Trophoblast cell (in vitro differentiated cells and primary cell): ENCODE results near the gene ZFP36L2.
A peak's percentile ranks its signal among the peaks of the same experiment; 100 is the strongest.

Experiments used
- DNase-seq, 2 donors: peaks; one replicate each; pipeline ENCODE4 v3.0.0-alpha.2; 2016
- H2AFZ ChIP-seq: 2 replicates; pipeline ENCODE4 v1.6.1; 2013; ENCODE audit warnings: low read length, moderate library complexity, mild to moderate bottlenecking; ENCODE audit not compliant: insufficient read depth, poor library complexity
- H2AK5ac ChIP-seq: 2 replicates; pipeline ENCODE4 v1.6.1; 2013; ENCODE audit warnings: mild to moderate bottlenecking, low read length
- H2BK120ac ChIP-seq: 2 replicates; pipeline ENCODE4 v1.6.1; 2013; ENCODE audit warnings: low read length, mild to moderate bottlenecking, moderate library complexity; ENCODE audit not compliant: insufficient read depth, poor library complexity
- H2BK12ac ChIP-seq: 2 replicates; pipeline ENCODE4 v1.6.1; 2013; ENCODE audit warnings: mild to moderate bottlenecking, low read length, moderate library complexity
- H2BK5ac ChIP-seq: 2 replicates; pipeline ENCODE4 v1.6.1; 2013; ENCODE audit warnings: low read length, low read depth, moderate library complexity, mild to moderate bottlenecking; ENCODE audit not compliant: poor library complexity
- H3K14ac ChIP-seq: 2 replicates; pipeline ENCODE4 v1.6.1; 2013; ENCODE audit warnings: mild to moderate bottlenecking, low read length
- H3K18ac ChIP-seq: 2 replicates; pipeline ENCODE4 v1.6.1; 2013; ENCODE audit warnings: mild to moderate bottlenecking, low read length
- H3K23ac ChIP-seq: 2 replicates; pipeline ENCODE4 v1.6.1; 2013; ENCODE audit warnings: low read length
- H3K27ac ChIP-seq: 2 replicates; pipeline ENCODE4 v1.5.1; 2013; ENCODE audit warnings: low read depth, mild to moderate bottlenecking, inconsistent platforms, low read length, moderate library complexity
- H3K27me3 ChIP-seq: 2 replicates; pipeline ENCODE4 v1.6.1; 2013; ENCODE audit warnings: inconsistent platforms, mild to moderate bottlenecking, low read length, moderate library complexity; ENCODE audit not compliant: insufficient read depth
- H3K36me3 ChIP-seq, 2 experiments: 1 replicate in 1 of 2; 2 replicates in 1 of 2; pipeline ENCODE4 v1.6.1; 2013; ENCODE audit warnings: low read length in 2 of 2, mild to moderate bottlenecking in 2 of 2, moderate library complexity in 1 of 2; ENCODE audit not compliant: insufficient read depth in 2 of 2, control insufficient read depth in 1 of 2
- H3K4ac ChIP-seq: 2 replicates; pipeline ENCODE4 v1.6.1; 2013; ENCODE audit warnings: low read depth, mild to moderate bottlenecking, low read length, moderate library complexity
- H3K4me1 ChIP-seq, 2 experiments: 1 replicate in 1 of 2; 2 replicates in 1 of 2; pipeline ENCODE4 v1.6.1; 2013; ENCODE audit warnings: low read length in 2 of 2, mild to moderate bottlenecking in 2 of 2, moderate library complexity in 1 of 2; ENCODE audit not compliant: insufficient read depth in 2 of 2, control insufficient read depth in 1 of 2
- H3K4me2 ChIP-seq: 2 replicates; pipeline ENCODE4 v1.6.1; 2013; ENCODE audit warnings: inconsistent platforms, mild to moderate bottlenecking, low read length, moderate library complexity
- H3K4me3 ChIP-seq: 2 replicates; pipeline ENCODE4 v1.5.1; 2013; ENCODE audit warnings: mild to moderate bottlenecking, low read depth, low read length, inconsistent platforms
- H3K79me1 ChIP-seq: one replicate; pipeline ENCODE4 v1.6.1; 2013; ENCODE audit warnings: low read length
- H3K79me2 ChIP-seq: 2 replicates; pipeline ENCODE4 v1.6.1; 2013; ENCODE audit warnings: low read length, mild to moderate bottlenecking; ENCODE audit not compliant: control insufficient read depth, insufficient read depth, poor library complexity
- H3K9ac ChIP-seq: 2 replicates; pipeline ENCODE4 v1.6.1; 2013; ENCODE audit warnings: mild to moderate bottlenecking, low read length
- H3K9me3 ChIP-seq: 2 replicates; pipeline ENCODE4 v1.6.1; 2013; ENCODE audit warnings: low read depth, mild to moderate bottlenecking, control low read depth, inconsistent platforms, low read length; ENCODE audit not compliant: insufficient read depth
- H4K12ac ChIP-seq: 2 replicates; pipeline ENCODE4 v1.6.1; 2013; ENCODE audit warnings: low read depth, mild to moderate bottlenecking, low read length, moderate library complexity
- H4K8ac ChIP-seq: 2 replicates; pipeline ENCODE4 v1.6.1; 2013; ENCODE audit warnings: low read depth, mild to moderate bottlenecking, low read length, moderate library complexity
- H4K91ac ChIP-seq: one replicate; pipeline ENCODE4 v1.6.1; 2013; ENCODE audit warnings: low read depth, mild to moderate bottlenecking, low read length, moderate library complexity
- WGBS: extraction: QIAGEN DNeasy Blood & Tissue Kit; methylation state at CpG from one replicate; pipeline ENCODE4 v1.1.7; 2013; ENCODE audit warnings: missing lambda C conversion rate; ENCODE audit not compliant: insufficient read length, insufficient coverage; ENCODE audit errors: extremely low coverage; 5-methylcytosine and 5-hydroxymethylcytosine counted together

Gene ZFP36L2

DNA sequence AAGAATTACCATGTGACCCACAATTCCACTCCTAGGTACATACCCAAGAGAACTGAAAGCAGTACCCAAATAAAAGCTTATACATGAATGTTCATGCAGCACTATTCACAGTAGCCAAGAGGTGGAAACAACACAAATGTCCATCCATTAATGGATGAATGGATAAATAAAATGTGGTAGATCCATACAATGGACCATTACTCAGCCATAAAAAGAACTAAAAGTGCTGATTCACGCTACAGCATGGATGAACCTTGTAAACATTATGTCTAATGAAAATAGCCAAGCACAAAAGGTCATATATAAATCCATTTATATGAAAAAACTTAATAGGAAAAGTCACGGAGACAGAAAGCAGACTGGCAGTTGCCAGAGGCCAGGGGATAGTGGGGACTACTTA lies 23.6 kb upstream of the ZFP36L2 start:
- Histone ChIP-seq H3K9me3 (no peaks in the 10 kb centered on the region), H4K12ac (no peak overlapping the region), H4K91ac (peak overlapping the region; percentile 88), H3K4me1 (peaks cover 19 to 30% of the 10 kb centered on the region in 2 experiments), H4K8ac (no peak overlapping the region), H3K4me2 (no peak overlapping the region), H2AFZ (no peak overlapping the region), H3K18ac (no peak overlapping the region), H3K4me3 (no peak overlapping the region), H3K36me3 (no peaks in the 10 kb centered on the region), H3K79me2 (peaks cover 10% of the 10 kb centered on the region), H3K9ac (no peak overlapping the region), H3K79me1 (peaks cover 57% of the 10 kb centered on the region), H2AK5ac (no peak overlapping the region), H2BK5ac (peak overlapping the region; percentile 88), H3K27ac (peak overlapping the region; percentile 98), H2BK12ac (peak overlapping the region; percentile 94), H2BK120ac (peak overlapping the region; percentile 77), H3K27me3 (no peaks in the 10 kb centered on the region), H3K23ac (no peak overlapping the region), H3K14ac (peak overlapping the region; percentile 80), H3K4ac (no peak overlapping the region)
- no CpG with 5 or more reads among the region's 2 CpGs for WGBS
- DNase-seq, result no peak

- Histone ChIP-seq H3K9me3 (no peaks in the 10 kb centered on the region), H3K79me2 (peaks cover 9% of the 10 kb centered on the region), H3K27ac (no peak overlapping the region), H2AFZ (no peak overlapping the region), H2BK120ac (peak overlapping the region; percentile 18), H3K4me2 (no peak overlapping the region), H3K79me1 (peaks cover 53% of the 10 kb centered on the region), H3K14ac (peak overlapping the region; percentile 4), H3K23ac (no peak overlapping the region), H2BK5ac (no peak overlapping the region), H3K4me3 (no peak overlapping the region), H2BK12ac (peak overlapping the region; percentile 67), H3K9ac (no peak overlapping the region), H3K36me3 (no peaks in the 10 kb centered on the region), H3K27me3 (no peaks in the 10 kb centered on the region), H4K91ac (peak overlapping the region; percentile 88), H2AK5ac (peak overlapping the region; percentile 65), H4K12ac (no peak overlapping the region), H3K4ac (no peak overlapping the region), H3K18ac (no peak overlapping the region), H4K8ac (no peak overlapping the region), H3K4me1 (peaks cover 26 to 37% of the 10 kb centered on the region in 2 experiments)
- no CpG with 5 or more reads among the region's 7 CpGs for WGBS
- DNase-seq, result no peak
Observed at GRCh38 chr2:43248621-43249020, 22.2 kb upstream of the ZFP36L2 start.

GRCh38 chr2:43246641-43247040 lies 20.2 kb upstream of the ZFP36L2 start:
- no peak for DNase-seq

DNA sequence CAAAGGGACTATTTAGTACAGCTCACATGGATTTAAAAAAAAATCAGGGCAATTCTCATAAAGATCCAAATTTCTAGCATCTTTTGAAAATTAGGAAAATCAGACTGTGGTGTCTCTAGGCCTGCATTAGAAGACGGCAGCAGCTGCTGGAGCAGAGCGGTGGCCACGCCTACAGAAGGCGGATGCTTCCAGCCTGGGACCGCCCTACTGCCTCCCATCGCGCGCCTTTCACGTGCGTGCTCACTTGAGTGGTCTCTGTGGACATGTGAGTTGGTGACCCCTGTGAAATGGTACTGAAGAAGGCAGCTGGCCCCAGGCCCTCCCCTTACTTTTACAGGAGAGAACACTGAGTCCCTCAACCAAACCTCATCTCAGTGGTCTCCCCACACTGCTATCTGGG lies 15.2 kb upstream of the ZFP36L2 start:
- peak overlapping the region; percentile 49 for H3K18ac ChIP-seq
- peaks cover 18% of the 10 kb centered on the region for H3K79me1 ChIP-seq
- no peaks in the 10 kb centered on the region for H3K36me3 ChIP-seq
- peak overlapping the region; percentile 1 for H4K8ac ChIP-seq
- H3K14ac ChIP-seq, result no peak overlapping the region
- no peak overlapping the region for H2AFZ ChIP-seq
- H2AK5ac ChIP-seq, result no peak overlapping the region
- H4K12ac ChIP-seq, result no peak overlapping the region
- H3K4ac ChIP-seq, result no peak overlapping the region
- H3K9me3 ChIP-seq, result no peaks in the 10 kb centered on the region
- H3K4me3 ChIP-seq, result no peak overlapping the region
- no peak overlapping the region for H2BK5ac ChIP-seq
- no peak overlapping the region for H3K4me2 ChIP-seq
- no peaks in the 10 kb centered on the region for H3K79me2 ChIP-seq
- DNase-seq, result no peak
- no peaks in the 10 kb centered on the region for H3K27me3 ChIP-seq
- H3K23ac ChIP-seq, result no peak overlapping the region
- peak overlapping the region; percentile 91 for H2BK12ac ChIP-seq
- H2BK120ac ChIP-seq, result no peak overlapping the region
- no peak overlapping the region for H3K9ac ChIP-seq
- H4K91ac ChIP-seq, result peak overlapping the region; percentile 3
- WGBS, result no CpG with 5 or more reads among the region's 10 CpGs
- H3K27ac ChIP-seq, result no peak overlapping the region
- H3K4me1 ChIP-seq, result peaks cover 13 to 15% of the 10 kb centered on the region in 2 experiments

More at GRCh38 chr2:43246641-43247040, 20.2 kb upstream of the ZFP36L2 start:
- Histone ChIP-seq H4K91ac (peak overlapping the region; percentile 87), H3K14ac (peak overlapping the region; percentile 94), H2BK120ac (peak overlapping the region; percentile 89), H3K4me3 (no peak overlapping the region), H3K27ac (peak overlapping the region; percentile 58), H3K79me2 (peaks cover 5% of the 10 kb centered on the region), H3K79me1 (peaks cover 40% of the 10 kb centered on the region), H3K27me3 (no peaks in the 10 kb centered on the region), H3K9ac (no peak overlapping the region), H3K4ac (peak overlapping the region; percentile 74), H2BK5ac (peak overlapping the region; percentile 83), H3K4me1 (peaks cover 19 to 24% of the 10 kb centered on the region in 2 experiments), H2BK12ac (peak overlapping the region; percentile 98), H3K18ac (peak overlapping the region; percentile 75), H2AK5ac (peak overlapping the region; percentile 83), H4K8ac (peak overlapping the region; percentile 83), H4K12ac (peak overlapping the region; percentile 65), H3K9me3 (no peaks in the 10 kb centered on the region), H3K4me2 (no peak overlapping the region), H2AFZ (no peak overlapping the region), H3K36me3 (no peaks in the 10 kb centered on the region), H3K23ac (no peak overlapping the region)
- WGBS, result no CpG with 5 or more reads among the region's 3 CpGs
